Measurements from ENCODE around the gene PTTG1. TPM values are rescaled to one million over a fixed set of nuclear protein-coding genes. Genes with fewer than 3 reads are reported as not detected.
A peak's percentile ranks its signal among the peaks of the same experiment; 100 is the strongest.

The PTTG1 gene
- total and polyA plus RNA-seq, 9 of the 15 experiments (the other 6 are each of a cell fraction or from before 2014, with no cell fraction given): 193 to 1,088 (median 349) TPM

- TF ChIP-seq ZNF507 (tag; conservative IDR thresholded peaks at IDR 0.05) (no peak), ZNF586 (CRISPR knock-in tag; conservative IDR thresholded peaks at IDR 0.05) (no peak), RB1 (IDR thresholded peaks at IDR 0.05; ENCODE audit: low read depth) (no peak), HOXB6 (CRISPR knock-in tag; IDR thresholded peaks at IDR 0.05; ENCODE audit: borderline replicate concordance) (no peak), PPARD (CRISPR knock-in tag; IDR thresholded peaks at IDR 0.05) (no peak), USF1 (CRISPR knock-in tag; IDR thresholded peaks at IDR 0.05) (0 out of 2 replicates have a peak, but pooled peaks have one; percentile 20), KDM4B (IDR thresholded peaks at IDR 0.05; ENCODE audit: borderline replicate concordance in 2 of 2, low read depth in 1 of 2) (no peak), ZEB2 (IDR thresholded peaks at IDR 0.05) (no peak), BHLHE40 (IDR thresholded peaks at IDR 0.05; ENCODE audit: low read length) (no peak), HNRNPLL (IDR thresholded peaks at IDR 0.05; ENCODE audit: low read depth, low read length, poor library complexity, severe bottlenecking) (peak; percentile 85), MBD1 (CRISPR knock-in tag; IDR thresholded peaks at IDR 0.05) (no peak), U2AF2 (optimal IDR thresholded peaks at IDR 0.05; ENCODE audit: low read depth, low read length) (no peak), HBP1 (CRISPR knock-in tag; IDR thresholded peaks at IDR 0.05) (no peak), RBM34 (IDR thresholded peaks at IDR 0.05; ENCODE audit: borderline replicate concordance, insufficient read depth, low read length) (no peak), GTF2E2 (tag; IDR thresholded peaks at IDR 0.05) (no peak), ZNF518B (CRISPR knock-in tag; IDR thresholded peaks at IDR 0.05) (no peak), TEAD1 (CRISPR knock-in tag; IDR thresholded peaks at IDR 0.05) (peak in 1 of 2 experiments; percentile 40; a peak in 2 of 4 replicates), CREB5 (CRISPR knock-in tag; IDR thresholded peaks at IDR 0.05) (no peak)
Observed at GRCh38 chr5:160418561-160419457, 2.8 kb upstream of the PTTG1 start, which contains the start of gene SLU7 (continued).

Measured in K562 (cell line).